ENCODE data around the gene PAQR4. TPM values are rescaled to one million over a fixed set of nuclear protein-coding genes. Genes with fewer than 3 reads are reported as not detected.

PAQR4 gene
- total RNA-seq, 1 donor from 2014 or later: 9.2 TPM

DNA sequence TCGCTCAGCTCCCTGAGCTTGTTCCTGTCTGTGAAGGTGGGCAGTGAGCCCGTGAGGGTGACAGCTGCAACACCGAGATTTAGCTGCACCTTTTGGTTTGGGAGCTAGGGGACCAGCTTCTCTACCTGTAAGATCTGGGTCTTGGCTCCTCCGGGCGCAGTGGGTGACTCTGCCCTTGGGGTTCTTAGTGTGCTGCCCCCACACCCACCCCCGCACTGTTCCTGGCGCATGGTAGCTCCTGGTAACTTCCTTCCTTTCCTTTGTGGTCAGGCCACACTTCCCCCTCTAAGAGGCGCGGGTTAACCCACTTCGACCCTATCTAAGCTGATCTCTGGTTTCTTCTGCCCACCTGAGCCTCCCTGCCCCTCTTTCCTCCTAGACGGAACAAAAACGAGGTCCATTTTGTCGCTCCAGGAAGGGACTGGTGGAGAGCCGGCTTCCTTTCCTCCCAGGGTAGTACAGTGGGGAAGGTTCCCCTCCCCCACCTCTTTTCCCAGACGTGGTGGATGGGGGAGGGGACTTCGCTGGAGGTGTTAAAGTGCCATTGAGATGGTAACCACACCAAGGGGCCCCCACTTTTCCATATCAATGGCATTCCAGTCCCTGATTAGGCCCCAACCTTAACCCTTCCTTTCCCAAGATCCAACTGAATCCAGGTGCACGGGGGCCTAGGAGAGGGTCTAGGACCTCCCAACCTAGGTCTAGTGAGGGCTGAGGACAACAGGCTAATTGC, 39.0 kb downstream of the PAQR4 start:
- intact Hi-C loops (cut with DNase I): no loop called here
- Histone ChIP-seq H3K27ac (no peak overlapping the region), H3K36me3 (no peaks in the 10 kb centered on the region), H3K4me1 (peaks cover 0 to 4% of the 10 kb centered on the region in 2 donors), H3K27me3 (peaks cover 19% of the 10 kb centered on the region), H3K9me3 (no peaks in the 10 kb centered on the region), H3K4me3 (no peak overlapping the region)
- TF ChIP-seq, protein P1, sequence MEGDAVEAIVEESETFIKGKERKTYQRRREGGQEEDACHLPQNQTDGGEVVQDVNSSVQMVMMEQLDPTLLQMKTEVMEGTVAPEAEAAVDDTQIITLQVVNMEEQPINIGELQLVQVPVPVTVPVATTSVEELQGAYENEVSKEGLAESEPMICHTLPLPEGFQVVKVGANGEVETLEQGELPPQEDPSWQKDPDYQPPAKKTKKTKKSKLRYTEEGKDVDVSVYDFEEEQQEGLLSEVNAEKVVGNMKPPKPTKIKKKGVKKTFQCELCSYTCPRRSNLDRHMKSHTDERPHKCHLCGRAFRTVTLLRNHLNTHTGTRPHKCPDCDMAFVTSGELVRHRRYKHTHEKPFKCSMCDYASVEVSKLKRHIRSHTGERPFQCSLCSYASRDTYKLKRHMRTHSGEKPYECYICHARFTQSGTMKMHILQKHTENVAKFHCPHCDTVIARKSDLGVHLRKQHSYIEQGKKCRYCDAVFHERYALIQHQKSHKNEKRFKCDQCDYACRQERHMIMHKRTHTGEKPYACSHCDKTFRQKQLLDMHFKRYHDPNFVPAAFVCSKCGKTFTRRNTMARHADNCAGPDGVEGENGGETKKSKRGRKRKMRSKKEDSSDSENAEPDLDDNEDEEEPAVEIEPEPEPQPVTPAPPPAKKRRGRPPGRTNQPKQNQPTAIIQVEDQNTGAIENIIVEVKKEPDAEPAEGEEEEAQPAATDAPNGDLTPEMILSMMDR (IDR thresholded peaks at IDR 0.05): no peak
- no peak for DNase-seq (ENCODE audit: low spot score in 2 of 2)

DNA sequence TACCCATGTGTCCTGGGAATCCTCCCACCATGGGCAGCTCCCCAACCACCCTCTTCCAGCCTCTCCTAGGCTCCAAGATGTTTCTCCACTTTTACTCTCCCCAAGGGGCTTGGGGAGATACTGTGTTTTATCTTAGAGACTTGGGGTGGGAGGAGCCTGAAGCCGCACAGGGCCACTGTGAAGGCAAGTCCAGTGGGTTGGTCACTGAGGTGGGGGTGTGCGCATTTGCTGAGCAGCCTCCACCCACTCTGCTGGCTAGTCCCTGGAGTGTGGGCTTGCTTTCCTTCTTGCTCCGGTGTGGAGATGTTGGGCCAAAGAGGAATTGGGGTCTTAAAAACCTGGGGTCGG, 39.5 kb downstream of the PAQR4 start:
- Histone ChIP-seq H3K4me3 (no peak overlapping the region), H3K4me1 (peaks cover 0 to 4% of the 10 kb centered on the region in 2 donors), H3K36me3 (no peaks in the 10 kb centered on the region), H3K27ac (no peak overlapping the region), H3K27me3 (peaks cover 20% of the 10 kb centered on the region), H3K9me3 (no peaks in the 10 kb centered on the region)
- DNase-seq (ENCODE audit: low spot score in 2 of 2): no peak
- TF ChIP-seq, protein P1 (IDR thresholded peaks at IDR 0.05): no peak
- intact Hi-C loops (cut with DNase I): no loop called here

DNA sequence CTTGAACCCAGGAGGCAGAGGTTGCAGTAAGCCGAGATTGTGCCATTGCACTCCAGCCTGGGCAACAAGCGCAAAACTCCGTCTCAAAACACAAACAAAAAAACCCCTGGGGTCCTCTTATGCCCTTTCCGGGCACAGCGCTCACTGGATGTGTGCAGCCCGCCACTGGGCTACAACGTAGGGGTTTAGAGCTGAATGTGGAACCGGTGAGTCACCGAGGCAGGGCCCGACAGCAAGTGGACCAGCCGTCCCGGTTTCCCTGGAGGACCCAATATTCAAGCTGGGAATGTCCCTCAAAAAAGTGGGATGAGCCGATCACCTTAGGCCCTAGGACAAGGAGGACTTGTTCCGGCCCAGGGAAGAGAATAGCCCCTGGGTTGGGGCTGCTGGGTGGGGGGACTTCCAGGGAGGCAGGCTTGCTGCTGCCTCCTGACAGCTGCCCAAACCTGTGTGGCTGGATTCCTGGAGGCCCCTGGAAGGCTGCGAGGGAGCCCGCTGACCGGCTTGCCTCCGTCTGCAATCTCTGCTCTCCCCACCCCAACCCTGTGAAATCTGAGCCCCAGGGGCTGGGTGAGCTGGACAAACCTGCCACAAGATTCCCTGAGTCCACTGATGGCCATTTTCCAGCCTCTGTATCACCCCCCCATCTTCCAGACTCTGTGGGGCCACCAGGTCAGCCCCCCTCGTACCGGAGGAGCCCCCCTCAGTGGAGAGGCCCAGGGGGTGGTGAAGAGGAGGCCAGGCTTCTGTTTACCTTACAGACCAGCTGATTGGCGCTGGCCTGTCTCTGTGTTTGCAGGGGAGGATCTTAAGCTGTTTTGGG, 40.6 kb downstream of the PAQR4 start:
- TF ChIP-seq, protein P1 (IDR thresholded peaks at IDR 0.05): no peak
- intact Hi-C loops (cut with DNase I): no loop called here
- Histone ChIP-seq H3K4me1 (peaks cover 0 to 3% of the 10 kb centered on the region in 2 donors), H3K9me3 (no peaks in the 10 kb centered on the region), H3K27me3 (peaks cover 27% of the 10 kb centered on the region), H3K36me3 (no peaks in the 10 kb centered on the region), H3K27ac (no peak overlapping the region), H3K4me3 (no peak overlapping the region)
- DNase-seq (ENCODE audit: low spot score in 2 of 2): no peak

DNA sequence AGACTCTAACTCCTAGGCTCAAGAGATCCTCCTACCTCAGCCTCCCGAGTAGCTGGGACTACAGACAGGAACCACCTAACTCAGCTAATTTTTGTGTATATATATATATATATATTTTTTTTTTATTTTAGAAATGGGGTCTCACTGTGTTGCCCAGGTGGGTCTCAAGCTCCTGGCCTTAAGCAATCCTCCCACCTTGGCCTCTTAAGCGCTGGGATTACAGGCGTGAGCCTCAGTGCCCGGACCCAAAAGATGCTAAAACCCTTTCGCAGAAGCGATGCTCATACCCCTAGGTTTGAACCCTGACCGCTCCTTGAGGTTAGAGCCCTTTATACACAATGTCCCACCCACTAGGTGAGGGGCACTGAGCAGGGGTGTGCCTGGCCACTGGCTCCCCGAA, 41.4 kb downstream of the PAQR4 start:
- H3K9me3 ChIP-seq: no peaks in the 10 kb centered on the region
- H3K4me3 ChIP-seq: no peak overlapping the region
- H3K36me3 ChIP-seq: no peaks in the 10 kb centered on the region
- DNase-seq (ENCODE audit: low spot score in 2 of 2): no peak
- no peak overlapping the region for H3K27ac ChIP-seq
- intact Hi-C loops (cut with DNase I): no loop called here
- no peaks in the 10 kb centered on the region for H3K4me1 ChIP-seq
- TF ChIP-seq, protein P1 (IDR thresholded peaks at IDR 0.05): no peak
- peaks cover 22% of the 10 kb centered on the region for H3K27me3 ChIP-seq

DNA sequence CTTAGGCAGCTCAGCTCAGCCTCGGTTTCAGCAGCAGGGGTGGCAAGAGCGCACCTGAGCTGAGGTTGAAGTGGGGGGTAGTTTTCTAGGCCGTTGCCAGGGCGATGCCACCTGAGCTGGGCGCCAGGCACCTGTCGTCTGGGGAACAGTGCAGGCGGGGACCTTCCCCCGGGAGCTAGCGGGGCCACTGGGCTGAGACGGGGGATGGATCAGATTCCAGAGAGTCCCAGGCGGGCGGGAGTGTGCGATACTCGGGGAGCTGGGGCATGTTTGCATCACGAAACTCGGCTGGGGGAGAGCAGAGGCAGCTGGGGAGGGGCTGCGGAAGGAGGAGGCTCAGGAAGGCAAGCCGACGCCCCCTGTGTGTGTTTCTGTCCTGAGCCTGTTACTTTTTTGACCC, 43.1 kb downstream of the PAQR4 start:
- Histone ChIP-seq H3K4me1 (no peaks in the 10 kb centered on the region), H3K4me3 (no peak overlapping the region), H3K27me3 (peaks cover 19% of the 10 kb centered on the region), H3K27ac (no peak overlapping the region), H3K36me3 (no peaks in the 10 kb centered on the region), H3K9me3 (no peaks in the 10 kb centered on the region)
- TF ChIP-seq, protein P1 (IDR thresholded peaks at IDR 0.05): no peak
- intact Hi-C loops (cut with DNase I): no loop called here
- DNase-seq (ENCODE audit: low spot score in 2 of 2): no peak
